Upper lobe of left lung (tissue), 4 donors: Measurements from ENCODE around the gene SARNP.

Source experiments
- EP300 ChIP-seq, 4 donors: sonication (generic); formaldehyde crosslinking; IDR thresholded peaks; one replicate each; pipeline ENCODE4 v1.5.1; 2017; ENCODE audit warnings: antibody characterized with exemption in 4 of 4, control low read depth in 2 of 4
- TF ChIP-seq, protein P1 (sequence below), 6 experiments: fragments of 450-650 bp in 4 of 6; fragments of 200-600 bp in 2 of 6; sonication (generic) in 2 of 6; IDR thresholded peaks; one replicate each; pipeline ENCODE4 v1.5.1; 2016 to 2019; ENCODE audit warnings: antibody characterized with exemption in 6 of 6

DNA sequence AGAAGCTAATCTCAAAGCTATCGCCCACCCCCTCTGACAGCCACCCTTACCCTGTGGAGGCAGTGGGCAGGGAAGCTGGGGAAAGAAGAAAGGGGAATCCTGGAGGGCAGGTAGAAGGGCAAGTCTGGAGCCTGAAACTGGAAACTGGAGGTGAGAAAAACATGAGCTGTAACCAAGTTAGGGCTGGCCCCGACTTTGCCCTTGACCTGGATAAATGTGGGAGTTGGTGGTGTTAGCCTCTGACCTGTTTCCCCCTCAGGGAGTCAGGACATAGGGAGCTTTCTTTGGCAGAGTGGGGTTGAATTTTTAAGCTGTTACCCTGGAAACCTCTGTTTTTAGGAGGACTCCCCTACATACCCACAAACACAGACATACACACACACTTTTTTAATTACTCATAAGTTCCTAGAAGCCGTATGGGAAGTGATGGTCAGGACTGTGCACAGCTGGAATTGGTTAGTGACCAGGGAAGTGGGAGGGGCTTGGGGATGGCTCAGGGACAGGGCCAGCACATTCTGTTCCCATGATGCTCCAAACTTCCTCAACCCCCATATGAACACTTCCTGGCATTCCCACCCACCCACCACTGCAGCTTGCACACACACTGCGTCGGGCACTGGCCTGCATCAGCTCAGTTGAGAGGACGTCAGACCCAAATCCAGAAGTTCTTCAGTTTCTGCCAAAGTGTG lies 30.2 kb upstream of the SARNP start:
- TF ChIP-seq, protein P1, sequence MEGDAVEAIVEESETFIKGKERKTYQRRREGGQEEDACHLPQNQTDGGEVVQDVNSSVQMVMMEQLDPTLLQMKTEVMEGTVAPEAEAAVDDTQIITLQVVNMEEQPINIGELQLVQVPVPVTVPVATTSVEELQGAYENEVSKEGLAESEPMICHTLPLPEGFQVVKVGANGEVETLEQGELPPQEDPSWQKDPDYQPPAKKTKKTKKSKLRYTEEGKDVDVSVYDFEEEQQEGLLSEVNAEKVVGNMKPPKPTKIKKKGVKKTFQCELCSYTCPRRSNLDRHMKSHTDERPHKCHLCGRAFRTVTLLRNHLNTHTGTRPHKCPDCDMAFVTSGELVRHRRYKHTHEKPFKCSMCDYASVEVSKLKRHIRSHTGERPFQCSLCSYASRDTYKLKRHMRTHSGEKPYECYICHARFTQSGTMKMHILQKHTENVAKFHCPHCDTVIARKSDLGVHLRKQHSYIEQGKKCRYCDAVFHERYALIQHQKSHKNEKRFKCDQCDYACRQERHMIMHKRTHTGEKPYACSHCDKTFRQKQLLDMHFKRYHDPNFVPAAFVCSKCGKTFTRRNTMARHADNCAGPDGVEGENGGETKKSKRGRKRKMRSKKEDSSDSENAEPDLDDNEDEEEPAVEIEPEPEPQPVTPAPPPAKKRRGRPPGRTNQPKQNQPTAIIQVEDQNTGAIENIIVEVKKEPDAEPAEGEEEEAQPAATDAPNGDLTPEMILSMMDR (IDR thresholded peaks at IDR 0.05) = no peak
- TF ChIP-seq EP300 (IDR thresholded peaks at IDR 0.05) = peak; percentile 88 to 100 (median 99)
